ENCODE results near the gene AKT3.

GRCh38 chr1:243462929-243463697, 386.9 kb downstream of the AKT3 start:
- no peak for TF ChIP-seq POLR2A (IDR thresholded peaks at IDR 0.05)
- no peak for TF ChIP-seq CTCF (IDR thresholded peaks at IDR 0.05)

Measured in thyroid gland (tissue), 4 donors.